Liver (tissue), 2 donors: ENCODE data around the gene LRP5.

Experiments used
- CTCF ChIP-seq: fragments of 150-350 bp; IDR thresholded peaks from 2 replicates; pipeline ENCODE4 v1.5.1; 2017; ENCODE audit warnings: improper control_type of control experiment, low read depth, low read length; ENCODE audit not compliant: missing input control
- REST ChIP-seq: IDR thresholded peaks from 2 replicates; pipeline ENCODE4 v1.6.1; 2016; ENCODE audit warnings: antibody characterized with exemption, mild to moderate bottlenecking
- TF ChIP-seq, protein P1 (sequence below): IDR thresholded peaks from 2 replicates; pipeline ENCODE4 v1.6.1; 2016; ENCODE audit warnings: antibody characterized with exemption
- donor health status: healthy.

DNA sequence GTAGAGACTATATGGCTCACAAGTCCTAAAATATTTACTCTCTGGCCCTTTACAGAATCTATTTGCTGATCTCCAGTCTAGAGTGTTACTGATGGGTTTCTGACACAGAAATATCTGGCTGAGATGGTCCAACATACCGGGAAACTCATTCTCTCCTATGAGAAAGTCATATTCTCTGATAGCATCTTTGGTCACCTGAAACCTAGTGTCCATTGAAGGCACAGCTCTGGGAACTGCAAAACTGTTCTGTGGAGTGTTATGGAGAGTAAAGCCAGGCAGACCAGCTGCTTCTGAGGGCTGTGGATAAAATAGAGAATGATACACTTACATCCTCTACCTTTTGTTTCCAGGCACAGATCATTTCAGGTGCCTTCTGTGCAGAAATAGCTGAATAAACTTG, 38.1 kb upstream of the LRP5 start:
- TF ChIP-seq CTCF = no peak
- no peak for TF ChIP-seq REST
- TF ChIP-seq, protein P1, sequence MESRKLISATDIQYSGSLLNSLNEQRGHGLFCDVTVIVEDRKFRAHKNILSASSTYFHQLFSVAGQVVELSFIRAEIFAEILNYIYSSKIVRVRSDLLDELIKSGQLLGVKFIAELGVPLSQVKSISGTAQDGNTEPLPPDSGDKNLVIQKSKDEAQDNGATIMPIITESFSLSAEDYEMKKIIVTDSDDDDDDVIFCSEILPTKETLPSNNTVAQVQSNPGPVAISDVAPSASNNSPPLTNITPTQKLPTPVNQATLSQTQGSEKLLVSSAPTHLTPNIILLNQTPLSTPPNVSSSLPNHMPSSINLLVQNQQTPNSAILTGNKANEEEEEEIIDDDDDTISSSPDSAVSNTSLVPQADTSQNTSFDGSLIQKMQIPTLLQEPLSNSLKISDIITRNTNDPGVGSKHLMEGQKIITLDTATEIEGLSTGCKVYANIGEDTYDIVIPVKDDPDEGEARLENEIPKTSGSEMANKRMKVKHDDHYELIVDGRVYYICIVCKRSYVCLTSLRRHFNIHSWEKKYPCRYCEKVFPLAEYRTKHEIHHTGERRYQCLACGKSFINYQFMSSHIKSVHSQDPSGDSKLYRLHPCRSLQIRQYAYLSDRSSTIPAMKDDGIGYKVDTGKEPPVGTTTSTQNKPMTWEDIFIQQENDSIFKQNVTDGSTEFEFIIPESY = no peak
